PC-9 (cell line): ENCODE data around the gene LCK.

ENCODE experiments used
- EZH2 ChIP-seq: fragments of 200-600 bp; sonication (generic); IDR thresholded peaks from 2 replicates; pipeline ENCODE4 v1.8.0; 2017; ENCODE audit warnings: antibody characterized with exemption, low read depth
- TF ChIP-seq, protein P1 (sequence below): fragments of 200-600 bp; sonication (generic); conservative IDR thresholded peaks from 2 replicates; pipeline ENCODE4 v1.6.1; 2017; ENCODE audit warnings: mixed run types, antibody characterized with exemption, mild to moderate bottlenecking, moderate library complexity

DNA sequence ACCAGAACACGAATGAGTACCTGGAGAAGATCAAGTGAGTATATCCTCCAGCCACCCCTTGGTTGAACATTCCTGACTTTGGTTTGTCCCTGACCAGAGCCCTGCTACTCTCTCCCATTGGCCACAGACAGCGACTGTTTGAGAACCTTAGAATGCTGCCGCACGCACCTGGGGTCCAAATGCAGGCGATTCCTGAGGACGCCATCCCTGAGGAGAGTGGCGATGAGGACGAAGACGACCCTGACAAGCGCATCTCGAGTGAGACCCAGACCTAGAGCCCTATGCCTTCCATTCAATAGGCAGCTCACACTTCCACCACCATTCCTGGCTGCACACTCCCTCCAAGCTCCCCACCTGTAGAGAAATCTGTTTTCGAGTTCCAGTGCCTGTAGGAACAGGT lies 80.5 kb downstream of the LCK start:
- TF ChIP-seq, protein P1, sequence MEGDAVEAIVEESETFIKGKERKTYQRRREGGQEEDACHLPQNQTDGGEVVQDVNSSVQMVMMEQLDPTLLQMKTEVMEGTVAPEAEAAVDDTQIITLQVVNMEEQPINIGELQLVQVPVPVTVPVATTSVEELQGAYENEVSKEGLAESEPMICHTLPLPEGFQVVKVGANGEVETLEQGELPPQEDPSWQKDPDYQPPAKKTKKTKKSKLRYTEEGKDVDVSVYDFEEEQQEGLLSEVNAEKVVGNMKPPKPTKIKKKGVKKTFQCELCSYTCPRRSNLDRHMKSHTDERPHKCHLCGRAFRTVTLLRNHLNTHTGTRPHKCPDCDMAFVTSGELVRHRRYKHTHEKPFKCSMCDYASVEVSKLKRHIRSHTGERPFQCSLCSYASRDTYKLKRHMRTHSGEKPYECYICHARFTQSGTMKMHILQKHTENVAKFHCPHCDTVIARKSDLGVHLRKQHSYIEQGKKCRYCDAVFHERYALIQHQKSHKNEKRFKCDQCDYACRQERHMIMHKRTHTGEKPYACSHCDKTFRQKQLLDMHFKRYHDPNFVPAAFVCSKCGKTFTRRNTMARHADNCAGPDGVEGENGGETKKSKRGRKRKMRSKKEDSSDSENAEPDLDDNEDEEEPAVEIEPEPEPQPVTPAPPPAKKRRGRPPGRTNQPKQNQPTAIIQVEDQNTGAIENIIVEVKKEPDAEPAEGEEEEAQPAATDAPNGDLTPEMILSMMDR: no peak
- no peak for TF ChIP-seq EZH2
